Measurements from ENCODE around the gene SLC25A12. TPM values are rescaled to one million over a fixed set of nuclear protein-coding genes. Genes with fewer than 3 reads are reported as not detected.

The SLC25A12 gene
- polyA plus RNA-seq, 1 of the 3 experiments (the other 2 are of a cell fraction): 13.0 TPM

- no peaks in the 10 kb centered on the region for H3K9me2 ChIP-seq
- H3K9ac ChIP-seq: peak overlapping the region; percentile 80
- peaks cover 0 to 18% of the 10 kb centered on the region in 2 experiments for H3K36me3 ChIP-seq (replicated peaks in 1 of 2; ENCODE audit: control insufficient read depth in 1 of 2, insufficient read depth in 2 of 2, low read length in 1 of 2)
- 6% methylated on average over 5 of the region's 5 CpGs for WGBS (ENCODE audit: low lambda C conversion rate)
- H2AFZ ChIP-seq (ENCODE audit: low read depth): peak overlapping the region; percentile 98
- peak overlapping the region; percentile 78 for H3K4me2 ChIP-seq
- no peaks in the 10 kb centered on the region for H4K20me1 ChIP-seq (ENCODE audit: insufficient read depth)
- H3K4me3 ChIP-seq (ENCODE audit: low read depth in 2 of 2, low read length in 1 of 2): peak overlapping the region; percentile 72 to 80
- POLR2A ChIA-PET: no interaction called here
- H3K27ac ChIP-seq (ENCODE audit: low read depth in 2 of 2, low read length in 1 of 2): peak overlapping the region; percentile 81 to 82
- peaks cover 7 to 8% of the 10 kb centered on the region in 2 experiments; a peak in 3 of 4 replicates for H3K4me1 ChIP-seq (ENCODE audit: control insufficient read depth in 1 of 2, insufficient read depth in 2 of 2, low read depth in 1 of 2, low read length in 1 of 2)
- no peak for DNase-seq
- H3K79me2 ChIP-seq (ENCODE audit: insufficient read depth): peaks cover 41% of the 10 kb centered on the region
- peaks cover 10% of the 10 kb centered on the region for H3F3A ChIP-seq (replicated peaks; ENCODE audit: insufficient read depth)
- H3K27me3 ChIP-seq (ENCODE audit: insufficient read depth): no peaks in the 10 kb centered on the region
- TF ChIP-seq POLR2AphosphoS5 (IDR thresholded peaks at IDR 0.05; ENCODE audit: low read depth, low read length) (no peak), GATA2 (CRISPR knock-in tag; IDR thresholded peaks at IDR 0.05) (no peak), MXI1 (IDR thresholded peaks at IDR 0.05; ENCODE audit: low read depth, low read length) (no peak), SIN3A (IDR thresholded peaks at IDR 0.05; ENCODE audit: borderline replicate concordance, low read depth, low read length) (no peak), TEAD4 (IDR thresholded peaks at IDR 0.05; ENCODE audit: borderline replicate concordance, insufficient read depth) (no peak), USF2 (IDR thresholded peaks at IDR 0.05; ENCODE audit: borderline replicate concordance, low read depth, low read length) (no peak), TAF1 (IDR thresholded peaks at IDR 0.05; ENCODE audit: borderline replicate concordance, low read depth, low read length) (no peak), TCF12 (IDR thresholded peaks at IDR 0.05) (no peak), EP300 (IDR thresholded peaks at IDR 0.05; ENCODE audit: borderline replicate concordance in 1 of 2, low read depth in 1 of 2, low read length in 1 of 2) (no peak), FOXJ3 (CRISPR knock-in tag; IDR thresholded peaks at IDR 0.05) (no peak), REST (IDR thresholded peaks at IDR 0.05; ENCODE audit: low read depth, low read length) (no peak), ZBTB33 (IDR thresholded peaks at IDR 0.05; ENCODE audit: borderline replicate concordance, low read depth) (no peak), RAD21 (IDR thresholded peaks at IDR 0.05; ENCODE audit: low read length) (no peak), CTCF (IDR thresholded peaks at IDR 0.05) (no peak), SMC3 (IDR thresholded peaks at IDR 0.05; ENCODE audit: low read depth, low read length) (no peak), RCOR1 (IDR thresholded peaks at IDR 0.05; ENCODE audit: low read length) (no peak), IRF3 (IDR thresholded peaks at IDR 0.05; ENCODE audit: low read depth, low read length) (no peak)
- TF ChIP-seq, protein P1, sequence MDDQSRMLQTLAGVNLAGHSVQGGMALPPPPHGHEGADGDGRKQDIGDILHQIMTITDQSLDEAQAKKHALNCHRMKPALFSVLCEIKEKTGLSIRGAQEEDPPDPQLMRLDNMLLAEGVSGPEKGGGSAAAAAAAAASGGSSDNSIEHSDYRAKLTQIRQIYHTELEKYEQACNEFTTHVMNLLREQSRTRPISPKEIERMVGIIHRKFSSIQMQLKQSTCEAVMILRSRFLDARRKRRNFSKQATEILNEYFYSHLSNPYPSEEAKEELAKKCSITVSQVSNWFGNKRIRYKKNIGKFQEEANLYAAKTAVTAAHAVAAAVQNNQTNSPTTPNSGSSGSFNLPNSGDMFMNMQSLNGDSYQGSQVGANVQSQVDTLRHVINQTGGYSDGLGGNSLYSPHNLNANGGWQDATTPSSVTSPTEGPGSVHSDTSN (IDR thresholded peaks at IDR 0.05): no peak
- CTCF ChIA-PET: interaction anchor here (1.0 to 1.5 kb wide), 4 partner anchors 19 to 184 kb away, joined by 3 to 5 read pairs (median 3); partner anchors contain the start of gene DLX2
- no peaks in the 10 kb centered on the region for H3K9me3 ChIP-seq
These were observed 27.9 kb upstream of the SLC25A12 start for GRCh38 chr2:171921970-171922229.
